PC-3 (cell line): Measurements from ENCODE around the gene MYB.

ENCODE experiments used
- EZH2 ChIP-seq: fragments of 300-600 bp; sonication (generic); IDR thresholded peaks from one replicate; pipeline ENCODE4 v1.6.1; 2017; ENCODE audit warnings: antibody characterized with exemption, mild to moderate bottlenecking, low read length; ENCODE audit not compliant: unreplicated experiment
- EZH2phosphoT487 ChIP-seq: fragments of 300-600 bp; sonication (generic); IDR thresholded peaks from 2 replicates; pipeline ENCODE4 v1.6.1; 2018; ENCODE audit warnings: mild to moderate bottlenecking, antibody characterized with exemption, low read length, borderline replicate concordance
- TF ChIP-seq, protein P1 (sequence below): fragments of 300-600 bp; sonication (generic); conservative IDR thresholded peaks from 2 replicates; pipeline ENCODE4 v1.5.1; 2017; ENCODE audit warnings: antibody characterized with exemption, low read depth, mild to moderate bottlenecking, low read length

- TF ChIP-seq EZH2 (no peak), EZH2phosphoT487 (no peak)
- TF ChIP-seq, protein P1, sequence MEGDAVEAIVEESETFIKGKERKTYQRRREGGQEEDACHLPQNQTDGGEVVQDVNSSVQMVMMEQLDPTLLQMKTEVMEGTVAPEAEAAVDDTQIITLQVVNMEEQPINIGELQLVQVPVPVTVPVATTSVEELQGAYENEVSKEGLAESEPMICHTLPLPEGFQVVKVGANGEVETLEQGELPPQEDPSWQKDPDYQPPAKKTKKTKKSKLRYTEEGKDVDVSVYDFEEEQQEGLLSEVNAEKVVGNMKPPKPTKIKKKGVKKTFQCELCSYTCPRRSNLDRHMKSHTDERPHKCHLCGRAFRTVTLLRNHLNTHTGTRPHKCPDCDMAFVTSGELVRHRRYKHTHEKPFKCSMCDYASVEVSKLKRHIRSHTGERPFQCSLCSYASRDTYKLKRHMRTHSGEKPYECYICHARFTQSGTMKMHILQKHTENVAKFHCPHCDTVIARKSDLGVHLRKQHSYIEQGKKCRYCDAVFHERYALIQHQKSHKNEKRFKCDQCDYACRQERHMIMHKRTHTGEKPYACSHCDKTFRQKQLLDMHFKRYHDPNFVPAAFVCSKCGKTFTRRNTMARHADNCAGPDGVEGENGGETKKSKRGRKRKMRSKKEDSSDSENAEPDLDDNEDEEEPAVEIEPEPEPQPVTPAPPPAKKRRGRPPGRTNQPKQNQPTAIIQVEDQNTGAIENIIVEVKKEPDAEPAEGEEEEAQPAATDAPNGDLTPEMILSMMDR, result no peak
These were observed 7.6 kb downstream of the MYB start for GRCh38 chr6:135188718-135189117.
